Brain pericyte (primary cell): Measurements from ENCODE around the gene ARHGEF1.

ENCODE experiments used
- DNase-seq: peaks from one replicate; pipeline ENCODE4 v3.0.0-alpha.2; 2012; ENCODE audit warnings: low read depth, low spot score

The ARHGEF1 gene, protein sequence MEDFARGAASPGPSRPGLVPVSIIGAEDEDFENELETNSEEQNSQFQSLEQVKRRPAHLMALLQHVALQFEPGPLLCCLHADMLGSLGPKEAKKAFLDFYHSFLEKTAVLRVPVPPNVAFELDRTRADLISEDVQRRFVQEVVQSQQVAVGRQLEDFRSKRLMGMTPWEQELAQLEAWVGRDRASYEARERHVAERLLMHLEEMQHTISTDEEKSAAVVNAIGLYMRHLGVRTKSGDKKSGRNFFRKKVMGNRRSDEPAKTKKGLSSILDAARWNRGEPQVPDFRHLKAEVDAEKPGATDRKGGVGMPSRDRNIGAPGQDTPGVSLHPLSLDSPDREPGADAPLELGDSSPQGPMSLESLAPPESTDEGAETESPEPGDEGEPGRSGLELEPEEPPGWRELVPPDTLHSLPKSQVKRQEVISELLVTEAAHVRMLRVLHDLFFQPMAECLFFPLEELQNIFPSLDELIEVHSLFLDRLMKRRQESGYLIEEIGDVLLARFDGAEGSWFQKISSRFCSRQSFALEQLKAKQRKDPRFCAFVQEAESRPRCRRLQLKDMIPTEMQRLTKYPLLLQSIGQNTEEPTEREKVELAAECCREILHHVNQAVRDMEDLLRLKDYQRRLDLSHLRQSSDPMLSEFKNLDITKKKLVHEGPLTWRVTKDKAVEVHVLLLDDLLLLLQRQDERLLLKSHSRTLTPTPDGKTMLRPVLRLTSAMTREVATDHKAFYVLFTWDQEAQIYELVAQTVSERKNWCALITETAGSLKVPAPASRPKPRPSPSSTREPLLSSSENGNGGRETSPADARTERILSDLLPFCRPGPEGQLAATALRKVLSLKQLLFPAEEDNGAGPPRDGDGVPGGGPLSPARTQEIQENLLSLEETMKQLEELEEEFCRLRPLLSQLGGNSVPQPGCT

DNA sequence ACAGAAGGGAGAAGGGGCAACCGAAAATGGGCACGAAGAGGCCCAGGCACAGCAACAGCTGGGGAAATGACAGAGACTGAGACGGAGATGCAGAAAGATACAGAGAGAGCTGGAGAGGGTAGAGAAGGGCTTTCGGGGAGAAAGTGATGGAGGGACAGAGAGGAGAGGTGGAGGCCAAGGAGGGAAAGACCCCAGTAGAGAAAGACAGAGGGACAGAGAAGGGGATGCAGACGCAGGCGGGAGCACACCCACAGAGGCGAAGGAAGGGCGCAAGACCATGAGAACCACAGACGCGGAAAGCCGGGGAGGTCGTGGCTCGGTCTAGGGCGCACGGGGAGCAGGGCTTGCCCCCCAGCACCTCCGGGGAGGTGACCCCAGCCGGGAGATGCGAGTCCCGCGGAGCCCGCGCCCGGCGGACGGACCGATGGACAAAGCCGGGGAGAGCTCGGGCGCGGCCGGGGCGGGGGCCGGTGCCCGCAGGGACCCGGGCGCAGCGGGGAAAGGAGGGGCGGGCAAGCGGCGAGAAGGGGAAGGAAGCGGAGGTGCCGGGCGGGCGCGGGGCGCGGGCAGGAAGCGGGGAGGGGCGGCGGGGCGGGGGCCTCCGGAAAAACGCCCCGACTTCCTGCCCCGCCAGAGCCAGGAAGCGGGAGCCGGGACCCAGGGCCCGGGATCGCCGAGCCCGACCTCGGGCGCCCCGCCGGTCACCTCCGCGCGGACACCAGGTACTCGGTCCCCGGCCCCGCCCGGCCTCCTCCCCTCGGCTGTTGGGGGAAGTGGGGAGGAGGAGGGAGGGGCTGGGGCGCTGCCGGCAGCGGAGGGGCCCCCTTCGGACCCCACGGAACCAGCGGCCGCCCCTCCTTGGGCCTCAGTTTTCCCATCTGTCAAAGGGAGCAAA, at the start of gene ARHGEF1:
TSS of gene ARHGEF1 (plus strand) at position 617 of the 895 bp plus-strand sequence. CDS start 4,899 bp downstream, outside the sequence.
- no peak for DNase-seq

DNA sequence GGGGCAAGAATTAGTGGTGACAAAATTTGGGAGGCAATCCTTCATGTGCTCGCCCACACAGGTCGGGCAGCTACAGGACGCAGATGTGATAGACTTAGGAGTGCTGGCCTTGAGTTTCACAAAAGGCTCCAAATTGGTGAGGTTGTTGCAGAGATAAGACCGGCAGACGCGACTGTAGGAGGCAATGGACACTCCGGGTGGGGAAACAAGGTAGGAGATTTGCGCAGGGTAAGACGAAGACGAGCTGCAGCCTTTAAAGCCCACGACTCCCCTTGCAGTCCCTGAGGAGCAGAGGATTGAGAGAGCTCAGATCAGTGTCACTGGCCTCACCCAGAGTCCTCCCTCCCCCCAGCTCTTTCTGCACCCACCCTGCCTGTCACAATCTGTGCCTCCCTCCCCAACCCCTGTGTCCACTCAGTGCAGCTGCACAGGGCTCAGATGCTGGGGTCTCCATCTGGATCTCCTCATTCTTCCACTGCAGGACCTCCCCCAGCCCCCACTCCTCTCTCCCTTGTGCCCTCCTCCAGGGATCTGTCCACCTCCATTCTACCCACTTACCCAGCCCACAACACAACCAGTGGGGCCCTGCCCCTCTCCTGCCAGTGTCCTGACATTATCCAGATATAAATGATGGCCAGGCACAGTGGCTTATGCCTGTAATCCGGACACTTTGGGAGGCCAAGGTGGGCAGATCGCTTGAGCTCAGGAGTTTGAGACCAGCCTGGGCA, 44.8 kb upstream of the ARHGEF1 start:
- no peak for DNase-seq

DNA sequence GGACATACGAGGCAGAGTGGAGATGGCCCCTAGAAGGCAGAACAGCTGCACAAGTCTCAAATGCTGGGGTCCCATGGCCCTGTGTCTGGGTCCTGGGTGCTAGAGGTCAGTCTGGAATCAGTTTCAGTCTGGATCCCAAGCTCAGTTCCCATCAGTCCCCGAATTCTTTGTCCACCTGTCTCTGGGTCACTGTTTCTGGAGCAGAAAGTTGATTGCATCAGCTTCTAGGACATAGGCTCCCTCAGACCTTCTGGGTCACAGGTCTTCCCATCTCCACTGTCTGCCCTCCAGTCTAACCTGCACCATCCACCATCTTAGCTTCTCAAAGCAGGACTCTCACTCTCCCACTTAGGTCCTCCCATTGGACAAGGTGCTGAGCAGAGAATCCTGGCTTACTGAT, 43.8 kb upstream of the ARHGEF1 start:
- no peak for DNase-seq

DNA sequence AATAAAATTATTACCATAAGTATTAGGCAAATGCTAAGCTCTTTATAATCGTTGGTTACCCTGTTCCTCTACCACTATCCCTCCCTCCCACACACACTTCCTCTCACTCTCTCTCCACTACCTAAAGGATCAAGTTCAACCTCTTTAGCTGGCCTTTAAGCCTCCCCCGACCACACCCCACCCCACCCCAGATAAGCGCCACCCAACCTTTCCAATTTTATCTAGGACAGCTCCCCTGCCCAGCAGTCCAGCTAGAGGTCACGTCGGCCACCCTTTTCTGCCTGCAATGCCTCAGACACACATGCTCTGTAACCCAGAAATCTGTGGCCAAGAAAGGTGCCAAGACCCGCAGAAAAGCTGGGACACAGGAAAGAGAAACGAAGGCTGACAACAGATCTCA, 39.6 kb upstream of the ARHGEF1 start:
- no peak for DNase-seq

DNA sequence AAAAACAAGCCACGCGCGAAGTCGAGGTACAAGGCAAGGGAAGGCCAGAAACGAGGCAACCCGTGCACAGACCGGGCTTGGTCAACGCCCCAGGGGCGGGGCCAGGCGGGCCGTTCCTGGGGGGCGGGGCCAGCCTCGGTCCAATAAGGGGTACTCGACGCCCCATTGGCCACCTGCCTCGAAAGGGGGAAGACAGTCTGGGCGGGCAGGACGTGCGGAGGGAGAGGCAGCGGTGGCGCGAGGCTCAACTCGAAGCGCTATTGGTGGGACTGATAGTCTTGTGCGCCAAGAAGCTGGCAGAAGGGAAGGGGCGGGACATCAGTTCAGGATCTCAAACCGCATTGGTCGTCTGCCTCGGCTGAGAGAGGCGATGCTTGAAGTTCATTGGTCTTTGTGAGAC, 38.4 kb upstream of the ARHGEF1 start, which contains the start of gene LYPD4:
TSS of gene LYPD4 (minus strand) at position 83 of the 400 bp plus-strand sequence. CDS start 5,398 bp downstream, outside the sequence.
- no peak for DNase-seq

DNA sequence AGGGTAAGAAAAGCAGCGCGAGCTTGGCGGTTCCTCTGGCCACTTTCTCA, 38.2 kb upstream of the ARHGEF1 start, which contains the start of gene DMRTC2:
TSS of gene DMRTC2 (plus strand) at position 42 of the 50 bp plus-strand sequence. CDS start 2,387 bp downstream, outside the sequence.
- no peak for DNase-seq

DNA sequence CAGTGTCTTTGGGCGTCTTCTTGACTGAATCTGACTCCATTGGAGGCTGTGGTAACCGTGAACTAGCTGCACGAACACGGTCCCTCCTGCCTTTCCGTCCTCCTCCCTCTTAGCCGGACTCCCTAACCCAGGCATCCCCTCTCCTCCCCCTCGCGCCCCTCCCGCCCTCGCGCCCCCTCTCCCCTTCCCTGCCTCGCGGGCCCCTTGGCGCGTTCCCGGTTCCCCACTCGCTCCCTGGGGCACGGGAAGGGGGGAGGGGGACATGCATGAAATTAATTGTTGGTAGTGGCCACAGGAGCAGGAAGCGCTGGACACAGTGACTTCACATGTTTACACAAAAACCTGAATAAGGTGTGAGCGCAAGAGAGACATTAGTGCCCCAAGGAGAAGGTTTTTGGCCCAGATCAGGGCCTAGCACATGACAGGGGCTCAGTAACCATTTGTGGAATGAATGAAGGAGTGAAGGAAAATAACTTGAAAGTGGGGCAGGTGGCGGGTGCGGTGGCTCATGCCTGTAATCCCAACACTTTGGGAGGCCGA, 37.9 kb upstream of the ARHGEF1 start:
- no peak for DNase-seq

DNA sequence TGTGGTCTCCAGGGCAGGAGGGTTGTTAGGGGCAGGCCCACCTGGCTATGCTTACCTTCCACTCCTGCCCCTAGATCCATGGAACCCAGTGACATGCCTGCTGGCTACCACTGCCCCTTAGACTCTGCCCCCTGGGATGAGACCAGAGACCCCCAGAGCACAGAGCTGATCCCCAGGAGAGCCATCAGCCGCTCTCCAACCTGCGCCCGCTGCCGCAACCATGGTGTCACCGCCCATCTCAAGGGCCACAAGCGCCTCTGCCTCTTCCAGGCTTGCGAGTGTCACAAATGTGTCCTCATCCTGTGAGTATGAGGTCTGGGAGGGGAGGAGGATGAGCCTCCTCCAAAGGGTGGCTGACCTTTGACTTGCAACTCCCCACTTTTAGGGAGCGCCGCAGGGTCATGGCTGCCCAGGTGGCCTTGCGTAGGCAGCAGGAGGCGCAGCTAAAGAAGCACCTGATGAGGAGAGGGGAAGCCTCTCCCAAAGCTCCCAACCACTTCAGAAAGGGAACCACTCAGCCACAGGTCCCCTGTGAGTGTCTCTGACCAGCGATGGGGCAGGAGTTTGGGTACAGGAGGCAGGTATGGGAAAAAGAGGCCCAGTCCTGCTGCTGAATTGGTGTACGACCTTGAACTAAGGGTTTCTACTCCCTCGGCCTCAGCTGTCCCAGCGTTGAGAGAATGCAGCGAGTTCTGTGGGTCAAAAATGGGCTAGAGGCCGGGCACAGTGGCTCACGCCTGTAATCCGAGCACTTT, 35.5 kb upstream of the ARHGEF1 start:
- no peak for DNase-seq

DNA sequence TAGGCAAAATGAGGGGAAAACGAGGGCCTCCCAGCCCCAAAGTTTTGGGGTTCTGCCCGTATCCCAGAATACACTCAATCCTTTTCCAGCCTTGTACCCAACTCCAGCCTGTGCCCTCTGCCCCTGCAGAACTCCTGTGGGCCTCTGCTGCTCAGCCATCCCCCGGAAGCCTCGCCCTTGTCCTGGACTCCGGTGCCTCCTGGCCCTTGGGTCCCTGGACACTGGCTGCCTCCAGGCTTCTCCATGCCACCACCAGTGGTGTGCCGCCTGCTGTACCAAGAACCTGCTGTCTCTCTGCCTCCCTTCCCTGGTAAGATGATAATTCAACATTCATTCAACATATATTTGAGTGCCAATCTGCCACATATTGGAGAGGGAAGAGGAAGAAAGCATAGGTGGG, 34.3 kb upstream of the ARHGEF1 start:
- no peak for DNase-seq

DNA sequence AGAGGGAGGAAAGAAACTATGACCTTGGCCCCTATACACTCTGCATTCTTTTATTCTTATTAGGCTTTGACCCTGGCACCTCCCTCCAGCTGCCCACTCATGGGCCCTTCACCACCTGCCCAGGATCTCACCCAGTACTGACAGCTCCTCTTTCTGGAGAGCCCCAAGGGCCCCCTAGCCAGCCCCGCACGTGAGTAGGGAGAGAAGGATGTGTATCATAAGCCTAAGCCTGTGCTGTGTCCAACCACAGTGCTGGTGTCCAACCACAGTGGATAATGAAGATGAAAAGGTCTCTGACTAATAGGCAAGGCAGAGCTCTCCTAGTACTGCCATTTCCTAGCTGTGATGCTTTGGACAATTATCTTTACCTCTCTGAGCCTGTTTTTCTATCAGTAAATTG, 33.9 kb upstream of the ARHGEF1 start:
- no peak for DNase-seq

DNA sequence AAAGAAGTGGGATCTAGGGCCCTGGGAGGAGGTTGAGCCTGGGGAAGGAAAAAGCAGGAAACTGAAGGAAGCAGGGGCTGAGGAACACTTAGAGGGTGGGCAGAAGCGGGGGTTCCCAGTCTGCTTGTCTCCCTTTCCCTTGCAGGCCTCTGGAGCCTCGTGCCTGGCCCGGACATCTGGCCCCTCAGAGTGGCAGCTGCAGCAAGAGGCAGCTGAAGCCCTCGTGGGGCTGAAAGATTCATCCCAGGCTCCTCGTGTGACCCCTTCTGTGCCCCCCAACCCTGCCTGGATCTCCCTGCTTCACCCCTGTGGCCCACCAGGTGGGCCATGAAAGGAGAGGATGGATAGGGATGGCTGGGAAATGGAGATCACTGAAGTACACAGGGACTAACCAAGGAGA, 32.6 kb upstream of the ARHGEF1 start:
- DNase-seq = no peak

DNA sequence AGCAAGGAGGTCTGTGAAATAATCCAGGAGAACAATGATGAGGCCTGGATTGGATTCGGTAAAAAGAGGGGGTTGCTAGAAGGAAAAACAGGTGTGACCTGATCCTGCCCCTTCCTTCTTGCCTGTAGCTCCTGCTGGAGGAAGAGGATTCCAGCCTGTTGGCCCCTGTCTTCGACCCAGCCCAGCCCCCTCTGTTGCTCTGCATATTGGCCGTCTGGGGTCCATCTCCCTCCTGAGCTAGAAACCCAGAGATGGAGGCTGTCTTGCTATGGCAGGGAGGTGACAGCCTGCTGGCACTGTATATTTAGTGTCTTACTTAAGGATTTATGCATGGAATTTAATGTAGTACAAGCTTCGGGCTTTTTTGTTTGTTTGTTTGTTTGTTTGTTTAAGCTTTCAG, 31.5 kb upstream of the ARHGEF1 start:
- DNase-seq = no peak

DNA sequence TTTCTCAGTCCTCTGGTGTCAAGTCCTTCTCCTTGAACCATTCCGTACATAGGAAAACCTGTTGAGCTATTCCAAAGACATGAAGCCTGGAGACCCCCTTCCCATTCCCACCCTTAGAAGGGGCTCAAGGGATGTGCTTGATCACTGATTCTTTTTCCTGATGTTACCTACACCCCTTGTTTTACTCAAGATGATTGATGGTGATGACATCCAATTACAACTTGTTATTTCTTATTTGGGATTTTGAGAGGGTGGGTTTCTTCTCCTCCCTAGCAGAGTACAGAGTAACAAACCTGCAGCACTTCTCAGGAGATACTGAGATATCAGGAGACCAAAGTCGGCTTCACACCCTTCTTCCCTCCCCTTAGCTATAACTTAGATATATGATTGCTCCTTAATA, 29.6 kb upstream of the ARHGEF1 start:
- DNase-seq = no peak

DNA sequence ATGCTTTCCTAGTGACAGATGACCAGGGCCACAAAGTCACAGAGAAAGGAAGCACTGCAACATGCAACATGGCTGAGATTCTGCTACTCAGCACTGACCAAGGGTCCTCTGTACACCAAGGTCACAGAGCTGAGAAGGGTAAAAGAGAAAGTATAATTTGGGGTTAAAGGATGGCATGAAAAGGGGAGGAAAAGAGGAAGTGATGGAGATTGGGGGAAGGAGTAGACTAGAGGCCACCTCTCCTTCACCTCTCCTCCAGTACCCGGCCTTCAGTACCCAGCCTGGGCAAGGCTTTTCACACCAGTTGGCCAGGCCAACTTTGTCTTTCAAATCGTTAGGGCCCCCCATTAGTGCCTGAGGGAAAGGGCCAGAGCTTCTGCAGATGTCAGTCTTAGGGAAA, 29.2 kb upstream of the ARHGEF1 start:
- no peak for DNase-seq

DNA sequence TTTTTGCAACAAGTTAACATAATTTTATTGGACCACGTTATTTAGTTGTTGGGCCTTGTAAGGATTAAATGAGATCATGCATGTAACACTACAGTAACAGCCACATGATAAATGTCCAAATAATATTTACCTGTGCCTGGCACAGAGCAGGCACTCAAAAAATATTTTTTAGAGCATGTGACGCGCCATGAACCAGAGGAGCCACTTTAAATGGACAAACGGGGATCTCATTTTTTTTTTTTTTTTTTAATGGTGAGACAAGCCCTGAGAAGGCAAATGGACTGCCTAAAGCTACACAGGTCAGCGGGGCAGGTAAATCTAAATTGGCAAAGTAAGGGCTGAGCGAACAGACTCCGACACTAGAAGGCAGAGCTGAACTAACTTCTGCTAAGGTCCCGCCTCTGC, 23.8 kb upstream of the ARHGEF1 start:
- DNase-seq = no peak

DNA sequence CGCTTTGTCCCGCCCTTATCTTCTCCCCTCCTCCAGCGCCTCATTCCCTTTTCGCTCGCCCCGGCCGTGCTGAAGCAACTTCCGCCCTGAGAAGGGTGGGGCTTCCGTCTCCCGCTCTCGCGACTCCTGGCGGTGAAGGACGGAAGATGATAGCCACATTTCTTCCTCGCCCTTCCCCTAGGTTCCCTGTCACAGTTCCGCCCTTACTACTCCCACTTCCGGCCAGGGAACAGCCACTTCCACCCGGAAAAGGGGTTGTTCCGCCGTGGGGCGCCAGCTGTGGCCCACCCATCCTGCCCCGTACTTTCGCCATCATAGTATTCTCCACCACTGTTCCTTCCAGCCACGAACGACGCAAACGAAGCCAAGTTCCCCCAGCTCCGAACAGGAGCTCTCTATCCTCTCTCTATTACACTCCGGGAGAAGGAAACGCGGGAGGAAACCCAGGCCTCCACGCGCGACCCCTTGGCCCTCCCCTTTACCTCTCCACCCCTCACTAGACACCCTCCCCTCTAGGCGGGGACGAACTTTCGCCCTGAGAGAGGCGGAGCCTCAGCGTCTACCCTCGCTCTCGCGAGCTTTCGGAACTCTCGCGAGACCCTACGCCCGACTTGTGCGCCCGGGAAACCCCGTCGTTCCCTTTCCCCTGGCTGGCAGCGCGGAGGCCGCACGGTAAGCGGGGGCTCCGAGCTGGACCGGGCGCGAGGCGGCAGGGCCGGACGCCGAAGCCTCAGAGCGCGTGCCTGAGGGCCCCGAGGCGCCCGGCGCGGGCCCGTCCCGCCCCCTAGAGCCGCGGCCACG, 23.2 kb upstream of the ARHGEF1 start, which contains the start of gene RPS19:
TSS of gene RPS19 (plus strand) at position 638 of the 801 bp plus-strand sequence. CDS start 520 bp downstream, outside the sequence.
- DNase-seq = peak; percentile 99

DNA sequence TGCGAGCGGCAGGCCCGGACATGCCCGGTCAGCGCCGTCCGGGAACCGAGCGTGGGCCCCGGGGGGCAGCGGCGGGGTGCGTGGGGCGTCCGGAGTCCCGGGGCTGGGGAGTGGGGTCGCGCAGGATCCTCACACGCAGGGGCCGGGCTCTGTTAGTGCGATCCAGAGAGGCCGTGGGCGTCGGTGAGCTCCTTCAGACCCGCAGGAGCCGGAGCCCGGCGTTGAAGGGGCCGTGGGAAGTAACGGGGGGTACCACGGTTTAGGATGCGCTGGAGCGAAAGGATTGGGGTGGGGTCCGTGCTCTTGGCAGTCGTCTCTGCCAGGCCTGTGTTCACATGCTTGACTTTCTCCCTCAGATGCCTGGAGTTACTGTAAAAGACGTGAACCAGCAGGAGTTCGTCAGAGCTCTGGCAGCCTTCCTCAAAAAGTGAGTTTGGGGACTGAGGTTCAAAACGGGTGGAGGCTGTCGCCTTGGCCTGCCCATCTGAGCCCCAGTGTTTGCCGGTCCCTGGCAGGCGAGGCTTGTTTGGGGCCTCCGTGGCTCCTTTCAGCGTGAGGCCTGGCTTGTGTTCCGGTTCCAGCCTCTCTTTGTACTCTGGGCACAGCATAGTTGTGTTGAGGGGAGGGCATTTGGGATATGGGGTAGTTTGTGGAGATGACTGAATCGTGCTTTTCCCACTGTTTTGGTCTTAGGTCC, 22.4 kb upstream of the ARHGEF1 start:
- no peak for DNase-seq

DNA sequence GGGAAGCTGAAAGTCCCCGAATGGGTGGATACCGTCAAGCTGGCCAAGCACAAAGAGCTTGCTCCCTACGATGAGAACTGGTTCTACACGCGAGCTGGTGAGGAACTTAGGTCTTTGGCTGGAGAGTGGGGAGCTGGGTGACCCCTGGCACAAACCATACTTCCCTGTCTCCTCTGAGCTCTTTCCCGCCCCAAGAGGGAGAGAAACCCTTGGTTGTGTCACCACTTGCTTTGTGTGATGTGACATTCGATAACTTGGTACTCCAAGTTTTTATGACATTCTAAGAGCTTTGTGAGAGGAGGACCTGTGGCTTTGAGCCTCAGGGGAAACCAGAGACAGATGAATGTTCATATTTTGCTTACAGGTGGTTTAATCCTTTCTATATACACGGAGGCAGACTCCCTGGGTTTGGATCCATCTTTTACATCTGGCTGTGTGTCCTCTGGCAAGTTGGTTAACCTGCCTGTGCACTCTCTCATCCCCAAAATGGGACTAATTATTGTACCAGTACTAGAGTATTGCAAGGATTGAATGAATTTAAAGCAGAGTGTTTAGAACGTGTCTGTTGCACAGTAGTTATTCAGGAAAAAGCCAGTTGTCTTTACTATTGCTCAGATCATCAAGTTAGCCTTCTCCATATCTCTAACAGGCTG, 21.7 kb upstream of the ARHGEF1 start:
- no peak for DNase-seq
